T-helper 9 cell (primary cell): ENCODE measurements around the gene NUBPL.
"Not testable (repeated sequence)": the region's sequence is repeated elsewhere in the genome, so short reads cannot be mapped to it uniquely, and the experiment has no call there.

Experiments
- DNase-seq: peaks from one replicate; pipeline ENCODE4 v3.0.0-alpha.2; 2020

NUBPL gene

DNA sequence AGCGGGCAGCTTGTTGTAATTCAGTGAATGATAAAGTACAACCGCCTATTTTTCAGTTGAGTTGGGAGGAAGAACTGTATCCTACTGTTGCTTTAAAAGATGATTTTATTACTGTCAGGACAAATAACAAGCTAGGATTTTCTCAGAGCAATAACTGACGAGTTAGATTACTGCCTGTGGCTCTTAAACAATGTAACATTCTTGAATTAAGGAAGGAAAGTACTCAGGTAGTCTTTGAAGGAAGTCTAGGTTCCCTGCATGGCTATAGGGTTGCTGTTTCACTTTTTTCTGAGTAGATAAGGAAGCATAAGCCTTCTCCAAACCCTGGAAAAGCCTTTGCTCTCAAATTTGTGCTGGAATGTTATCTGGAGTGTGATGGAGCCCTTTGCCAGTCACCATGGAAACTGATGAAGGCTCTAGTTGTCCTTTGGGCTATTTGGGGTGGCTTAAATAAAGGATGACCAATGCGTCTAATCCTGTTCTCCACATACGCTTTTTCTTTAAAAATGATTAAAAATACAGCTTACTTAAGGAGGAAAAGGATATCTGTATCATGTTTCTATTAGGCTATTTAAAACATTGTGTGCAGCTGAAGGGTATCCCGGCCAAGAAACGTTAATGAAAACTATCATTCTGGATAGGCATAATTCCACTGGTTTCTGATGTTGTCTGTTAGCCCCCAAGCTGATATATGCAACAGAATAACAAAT lies 17.7 kb downstream of the NUBPL start:
- DNase-seq = no peak

DNA sequence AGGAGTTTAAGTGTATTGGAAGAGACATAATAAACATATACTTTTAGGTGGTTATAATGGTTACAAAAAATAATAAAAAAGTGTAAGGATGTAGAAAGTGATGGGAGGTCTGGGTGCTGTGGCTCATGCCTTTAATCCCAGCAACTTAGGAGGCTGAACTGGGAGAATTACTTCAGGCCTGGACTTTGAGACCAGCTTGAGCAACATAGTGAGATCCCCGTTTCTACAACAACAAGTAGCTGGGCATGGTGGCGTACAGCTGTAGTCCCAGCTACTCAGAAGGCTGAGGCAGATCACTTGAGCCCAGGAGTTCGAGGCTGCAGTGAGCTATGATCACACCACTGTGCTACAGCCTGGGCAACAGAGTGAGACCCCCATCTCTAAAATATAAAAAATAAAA lies 19.0 kb downstream of the NUBPL start:
- no peak for DNase-seq

DNA sequence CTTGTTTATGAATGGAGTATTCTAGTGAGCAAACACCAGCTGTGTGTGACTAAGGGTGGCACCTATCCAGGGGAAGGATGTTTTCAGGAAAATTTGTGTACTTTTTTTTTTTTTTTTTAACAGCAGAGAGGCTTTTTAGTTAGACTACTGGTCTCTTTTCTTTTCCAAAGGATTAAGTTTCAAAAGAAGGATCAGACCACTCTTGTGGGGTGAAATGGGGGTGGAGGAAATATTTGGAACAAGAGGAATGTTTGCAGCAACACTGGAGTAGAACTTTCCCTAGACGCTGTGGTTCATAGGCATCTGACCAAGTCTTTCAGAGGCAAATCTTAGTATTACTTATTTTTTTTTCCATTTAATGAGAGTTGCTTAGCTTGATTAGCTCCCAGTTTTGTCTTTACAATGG lies 21.1 kb downstream of the NUBPL start:
- DNase-seq = no peak

DNA sequence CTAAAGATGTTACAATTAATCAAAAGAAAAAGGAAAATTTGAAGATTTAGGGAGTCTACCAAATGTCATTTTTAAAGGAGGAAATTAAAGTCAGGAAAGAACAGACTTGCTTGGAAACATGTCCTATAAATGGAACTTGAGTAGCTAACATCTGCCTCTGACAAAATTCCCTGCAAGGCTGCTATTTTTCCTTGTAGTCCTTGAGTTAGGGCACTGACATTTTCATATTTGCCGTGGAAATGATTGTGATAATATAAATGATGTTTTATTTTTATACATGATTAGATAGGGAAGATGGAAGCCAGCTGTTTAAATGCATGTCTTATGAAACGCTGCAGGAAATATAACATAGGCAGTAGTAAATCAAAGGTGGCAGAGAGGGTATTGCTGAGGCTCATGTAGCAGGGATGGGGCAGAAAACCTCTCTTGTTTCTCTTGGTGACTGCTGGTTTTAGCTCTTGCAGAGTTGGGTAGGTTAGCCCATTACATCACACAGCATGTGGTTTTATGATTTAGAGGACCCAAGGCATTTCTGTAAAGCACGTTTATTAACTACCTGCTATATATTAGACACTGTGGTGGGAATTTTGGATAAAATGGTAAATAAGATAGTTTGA lies 21.7 kb downstream of the NUBPL start:
- DNase-seq = no peak

DNA sequence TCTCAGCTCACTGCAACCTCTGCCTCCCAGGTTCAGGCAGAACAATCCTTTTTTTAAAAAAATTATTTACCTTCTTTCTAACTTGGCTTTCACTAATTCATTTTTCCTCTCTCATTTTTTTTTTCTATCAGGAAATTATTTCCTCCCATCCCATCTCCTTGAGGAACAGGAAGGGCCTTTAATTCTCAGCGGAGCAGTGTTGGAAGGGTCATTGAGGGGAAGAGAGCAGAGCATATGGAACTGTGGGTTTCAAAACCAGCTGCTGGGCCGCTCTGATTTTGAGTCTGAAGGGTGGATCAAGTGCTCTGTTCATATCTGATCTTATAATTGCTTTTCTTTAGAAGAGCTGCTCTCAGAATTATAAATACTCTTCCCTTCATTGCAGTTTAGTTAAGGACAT lies 29.0 kb downstream of the NUBPL start:
- no peak for DNase-seq

DNA sequence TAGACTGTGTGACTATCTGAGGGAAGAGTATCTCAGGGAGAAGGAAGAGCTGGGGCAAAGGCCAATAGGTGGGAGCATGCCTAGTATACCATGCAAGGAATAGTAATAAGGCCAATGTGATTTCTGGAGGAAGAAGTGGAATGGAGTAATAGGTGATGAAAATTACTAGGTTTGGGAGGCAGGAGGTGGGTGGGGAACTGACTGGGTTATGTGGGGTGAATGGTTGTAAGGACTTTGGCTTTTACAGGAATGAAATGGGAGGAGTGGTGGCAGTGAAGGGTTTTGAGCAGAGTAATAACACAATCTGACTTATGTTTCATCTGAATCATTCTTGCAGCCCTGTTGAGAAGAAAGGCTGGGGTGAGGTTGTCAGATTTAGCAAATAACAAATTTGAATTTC lies 30.9 kb downstream of the NUBPL start:
- DNase-seq = no peak

DNA sequence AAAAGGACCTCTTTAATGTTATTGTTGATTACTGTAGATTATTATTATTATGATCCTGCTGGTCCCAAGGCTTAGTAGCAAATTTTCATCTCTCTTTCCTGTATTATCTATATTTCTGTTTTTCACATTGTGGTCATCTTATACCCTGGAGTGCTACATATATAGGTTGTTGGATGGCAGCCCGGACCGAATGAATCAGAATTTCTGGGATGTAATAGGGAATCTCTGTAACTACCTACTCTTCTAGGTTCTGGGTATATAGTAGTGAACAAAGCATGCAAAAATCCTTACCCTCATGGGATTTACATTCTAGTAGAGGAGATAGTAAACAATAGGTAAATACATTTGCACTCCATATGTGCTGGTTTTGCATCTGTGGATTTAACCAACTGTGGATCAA lies 31.4 kb downstream of the NUBPL start:
- no peak for DNase-seq

DNA sequence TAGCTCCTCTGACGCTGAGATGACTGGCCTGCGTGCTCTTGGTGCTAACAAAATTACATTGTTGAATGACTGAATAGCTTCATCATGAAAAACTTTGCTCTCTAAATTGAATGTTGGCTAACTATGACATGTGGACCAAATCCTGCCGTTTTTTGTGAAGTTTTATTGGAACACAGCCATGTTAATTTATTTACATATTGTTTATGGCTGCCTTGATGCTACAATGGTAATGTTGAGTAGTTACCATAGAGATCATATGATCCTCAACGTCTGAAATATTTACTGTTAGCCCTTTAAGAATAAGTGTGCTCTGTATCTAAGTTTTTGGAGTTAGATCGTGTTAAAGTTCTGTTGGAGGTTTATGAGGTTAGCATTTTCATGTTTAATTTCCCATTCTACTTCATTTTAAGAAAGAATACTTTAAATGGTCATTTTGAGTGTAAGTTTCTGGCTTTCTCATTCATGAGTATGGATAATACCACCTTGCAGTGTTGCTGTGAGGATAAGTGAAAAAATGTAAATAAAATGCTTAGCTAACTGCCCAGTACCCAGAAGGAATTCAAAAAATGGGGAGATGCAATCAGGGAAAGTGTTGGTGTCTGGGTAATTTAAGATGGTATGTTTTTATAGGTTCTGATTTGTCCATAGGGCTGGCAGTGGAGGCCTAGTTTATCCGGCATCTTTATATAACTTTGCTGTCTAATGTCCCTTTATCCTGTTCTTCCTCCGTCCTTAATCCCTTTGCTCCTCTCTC lies 35.3 kb downstream of the NUBPL start:
- no peak for DNase-seq

DNA sequence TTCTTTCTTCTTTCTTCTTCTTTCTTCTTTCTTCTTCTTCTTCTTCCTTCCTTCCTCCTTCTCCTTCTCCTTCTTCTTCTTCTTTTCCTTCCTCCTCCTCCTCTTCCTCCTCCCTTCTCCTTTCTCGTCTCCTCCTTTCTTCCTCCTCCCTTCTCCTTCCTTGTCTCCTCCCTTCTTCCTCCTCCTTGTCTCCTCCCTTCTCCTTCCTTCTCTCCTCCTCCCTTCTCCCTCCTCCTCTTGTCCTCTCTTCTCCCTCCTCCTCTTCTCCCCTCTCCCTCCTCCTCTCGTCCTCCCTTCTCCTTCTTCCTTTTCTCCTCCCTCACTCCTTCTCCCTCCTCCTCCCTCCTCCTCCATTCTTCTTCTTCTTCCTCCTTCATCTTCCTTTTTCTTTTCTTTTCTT lies 44.5 kb downstream of the NUBPL start:
- DNase-seq = no peak

DNA sequence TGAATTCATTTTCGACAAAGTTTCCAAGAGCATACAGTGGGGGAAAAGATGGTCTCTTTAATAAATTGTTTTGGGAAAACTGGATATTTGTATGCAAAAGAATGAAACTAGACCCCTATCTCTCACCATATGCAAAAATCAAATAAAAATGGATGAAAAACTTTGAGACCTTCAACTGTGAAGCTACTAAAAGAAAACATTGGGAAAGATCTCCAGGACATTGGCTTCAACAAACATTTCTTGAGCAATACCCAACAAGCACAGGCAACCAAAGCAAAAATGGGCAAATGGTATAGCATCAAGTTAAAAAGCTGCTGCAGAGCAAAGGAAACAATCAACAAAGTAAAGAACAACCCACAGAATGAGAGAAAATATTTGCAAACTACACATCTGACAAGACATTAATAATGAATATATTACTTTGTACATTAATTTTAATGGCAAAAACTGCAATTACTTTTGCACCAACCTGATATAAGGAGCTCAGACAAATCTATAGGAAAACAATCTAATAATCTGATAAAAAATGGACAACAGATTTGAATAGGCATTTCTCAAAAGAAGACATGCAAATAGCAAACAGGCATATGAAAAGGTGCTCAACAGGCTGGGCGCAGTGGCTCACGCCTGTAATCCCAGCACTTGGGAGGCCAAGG lies 50.7 kb downstream of the NUBPL start:
- DNase-seq = no peak

DNA sequence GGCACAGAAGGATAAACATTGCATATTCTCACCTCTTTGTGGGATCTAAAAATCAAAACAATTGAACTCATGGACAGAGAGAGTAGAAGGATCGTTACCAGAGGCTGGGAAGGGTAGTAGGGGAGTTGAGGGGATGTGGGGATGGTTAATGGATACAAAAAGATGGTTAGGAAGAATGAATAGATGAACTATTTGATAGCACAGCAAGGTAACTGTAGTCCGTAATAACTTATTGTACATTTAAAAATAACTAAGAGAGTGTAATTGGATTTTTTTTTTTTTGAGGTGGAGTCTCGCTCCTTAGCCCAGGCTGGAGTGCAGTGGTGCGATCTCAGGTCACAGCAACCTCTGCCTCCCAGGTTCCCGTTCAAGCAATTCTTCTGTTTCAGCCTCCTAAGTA lies 52.0 kb downstream of the NUBPL start:
- no peak for DNase-seq

DNA sequence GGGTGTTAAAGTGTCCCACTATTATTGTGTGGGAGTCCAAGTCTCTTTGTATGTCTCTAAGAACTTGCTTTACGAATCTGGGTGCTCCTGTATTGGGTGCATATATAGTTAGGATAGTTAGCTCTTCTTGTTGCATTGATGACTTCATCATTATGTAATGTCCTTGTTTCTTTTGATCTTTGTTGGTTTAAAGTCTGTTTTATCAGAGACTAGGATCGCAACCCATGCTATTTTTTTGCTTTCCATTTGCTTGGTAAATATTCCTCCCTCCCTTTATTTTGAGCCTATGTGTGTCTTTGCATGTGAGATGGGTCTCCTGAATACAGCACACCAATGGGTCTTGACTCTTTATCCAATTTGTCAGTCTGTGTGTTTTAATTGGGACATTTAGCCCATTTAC lies 57.7 kb downstream of the NUBPL start:
- DNase-seq = not testable (repeated sequence)

DNA sequence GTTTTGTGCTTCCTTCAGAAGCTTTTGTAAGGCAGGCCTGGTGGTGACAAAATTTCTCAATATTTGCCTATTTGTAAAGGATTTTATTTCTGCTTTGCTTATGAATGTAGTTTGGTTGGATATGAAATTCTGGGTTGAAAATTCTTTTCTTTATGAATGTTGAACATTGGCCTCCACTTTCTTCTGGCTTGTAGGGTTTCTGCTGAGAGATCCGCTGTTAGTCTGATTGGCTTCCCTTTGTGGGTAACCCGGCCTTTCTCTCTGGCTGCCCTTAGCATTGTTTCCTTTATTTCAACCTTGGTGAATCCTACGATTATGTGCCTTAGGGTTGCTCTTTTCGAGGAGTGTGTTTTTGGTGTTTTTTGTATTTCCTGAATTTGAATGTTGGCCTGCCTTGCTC lies 58.2 kb downstream of the NUBPL start:
- no peak for DNase-seq

DNA sequence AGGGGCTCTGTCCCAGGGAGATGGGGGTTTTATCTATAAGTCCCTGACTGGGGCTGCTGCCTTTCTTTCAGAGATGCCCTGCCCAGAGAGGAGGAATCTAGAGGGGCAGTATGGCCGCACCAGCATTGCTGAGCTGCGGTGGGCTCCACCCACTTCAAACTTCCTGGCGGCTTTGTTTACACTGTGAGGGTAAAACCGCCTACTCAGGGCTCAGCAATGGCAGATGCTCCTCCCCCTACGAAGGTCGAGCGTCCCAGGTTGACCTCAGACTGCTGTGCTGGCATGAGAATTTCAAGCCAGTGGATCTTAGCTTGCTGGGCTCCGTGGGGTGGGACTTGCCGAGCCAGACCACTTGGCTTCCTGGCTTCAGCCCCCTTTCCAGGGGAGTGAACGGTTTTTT lies 59.7 kb downstream of the NUBPL start:
- DNase-seq = not testable (repeated sequence)

DNA sequence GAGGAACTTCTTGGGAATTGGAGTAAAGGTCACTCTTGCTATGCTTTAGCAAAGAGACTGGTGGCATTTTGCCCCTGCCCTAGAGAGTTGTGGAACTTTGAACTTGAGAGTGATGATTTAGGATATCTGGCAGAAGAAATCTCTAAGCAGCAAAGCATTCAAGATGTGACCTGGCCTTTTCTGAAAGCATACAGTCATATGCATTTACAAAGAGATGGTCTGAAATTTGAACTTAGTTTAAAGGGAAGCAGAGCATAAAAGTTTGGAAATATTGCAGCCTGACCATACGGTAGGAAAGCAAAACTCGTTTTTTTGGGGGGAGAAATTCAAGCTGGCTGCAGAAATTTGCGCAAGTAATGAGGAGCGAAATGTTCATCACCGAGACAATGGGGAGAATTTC lies 60.9 kb downstream of the NUBPL start:
- no peak for DNase-seq

DNA sequence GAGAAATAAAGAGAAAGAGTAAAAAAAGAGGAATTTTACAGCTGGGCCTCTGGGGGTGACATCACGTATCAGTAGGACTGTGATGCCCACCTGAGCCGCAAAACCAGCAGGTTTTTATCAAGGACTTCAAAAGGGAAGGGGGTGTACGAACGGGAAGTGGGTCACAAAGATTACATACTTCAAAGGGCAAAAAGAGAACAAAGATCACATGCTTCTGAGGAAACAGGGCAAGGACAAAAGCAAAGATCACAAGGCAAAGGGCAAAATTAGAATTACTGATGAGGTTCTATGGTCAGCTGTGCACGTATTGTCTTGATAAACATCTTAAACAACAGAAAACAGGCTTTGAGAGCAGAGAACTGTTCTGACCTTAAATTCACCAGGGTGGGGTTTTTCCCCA lies 91.7 kb downstream of the NUBPL start:
- not testable (repeated sequence) for DNase-seq

DNA sequence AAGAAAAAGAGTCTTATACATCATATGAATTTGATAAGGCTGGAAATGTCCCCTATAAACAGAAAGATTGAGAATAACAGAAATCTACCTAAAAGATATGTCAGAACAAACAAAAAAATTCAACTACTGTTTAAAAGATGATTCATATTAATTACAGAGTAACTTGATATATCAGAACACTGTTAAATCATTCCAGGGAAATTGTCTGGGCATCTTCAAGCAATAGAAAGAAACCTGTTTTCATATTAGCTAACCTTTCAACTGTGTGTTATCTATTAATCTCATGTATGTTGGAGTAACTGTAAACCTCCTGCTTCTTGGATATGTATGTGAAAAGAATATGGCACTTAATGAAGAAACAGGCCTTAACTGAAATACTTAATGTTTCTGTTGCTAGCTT lies 96.7 kb downstream of the NUBPL start:
- no peak for DNase-seq

DNA sequence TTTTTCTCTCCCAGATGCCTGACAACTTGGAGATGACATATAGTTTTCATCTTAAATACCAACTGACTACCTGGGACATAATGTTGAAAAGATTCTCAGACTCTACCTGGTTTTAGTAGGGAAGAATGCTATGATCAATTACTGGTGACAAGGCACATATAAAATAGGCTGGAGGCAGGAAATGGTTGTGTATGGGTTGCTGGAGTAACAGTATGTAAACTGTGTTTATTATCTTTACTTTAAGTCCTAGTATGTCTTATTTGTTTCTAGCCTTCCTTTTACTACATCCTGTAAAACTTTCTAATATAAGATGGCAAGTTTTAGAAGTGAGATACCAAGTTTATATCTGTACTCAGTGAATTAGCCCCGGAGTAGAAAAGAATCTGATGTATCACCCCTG lies 98.1 kb downstream of the NUBPL start:
- DNase-seq = no peak

DNA sequence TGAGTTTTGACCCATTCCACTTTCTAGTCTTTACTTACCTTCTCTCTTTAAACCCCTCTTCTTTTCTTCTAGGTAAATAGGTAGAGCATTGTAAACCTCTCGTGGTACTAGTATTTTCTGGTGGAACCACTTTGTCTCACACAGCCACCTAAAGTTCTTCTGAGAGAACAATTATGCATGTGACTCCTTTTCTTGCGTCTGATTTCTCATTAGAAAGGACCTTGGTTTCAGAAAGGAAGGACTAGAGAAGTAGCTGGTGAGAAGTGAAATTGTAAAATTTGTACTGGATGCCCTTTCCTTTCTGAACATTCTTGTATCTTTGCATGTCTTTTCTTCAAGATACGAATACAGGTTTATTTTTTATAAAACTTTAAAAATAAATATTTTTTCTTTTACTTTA lies 99.0 kb downstream of the NUBPL start:
- no peak for DNase-seq

DNA sequence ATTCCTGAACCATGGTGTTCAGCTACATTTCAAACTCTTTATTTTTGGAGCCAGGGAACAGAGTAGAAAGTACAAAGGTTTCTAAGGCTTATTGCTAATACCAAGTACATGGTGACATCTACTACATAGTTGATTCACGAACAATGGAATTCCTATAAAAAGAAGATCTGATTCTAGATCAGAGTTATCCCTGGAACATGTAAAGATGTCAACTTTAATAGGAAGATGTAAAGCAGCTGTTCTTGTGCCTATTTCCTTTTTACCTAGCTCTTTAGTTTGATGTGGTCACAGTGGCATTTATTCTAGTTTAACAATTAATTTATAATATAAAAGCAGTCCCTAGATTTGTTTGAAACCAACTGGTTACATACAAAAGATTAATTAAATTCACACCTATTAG lies 99.5 kb downstream of the NUBPL start:
- DNase-seq = no peak

DNA sequence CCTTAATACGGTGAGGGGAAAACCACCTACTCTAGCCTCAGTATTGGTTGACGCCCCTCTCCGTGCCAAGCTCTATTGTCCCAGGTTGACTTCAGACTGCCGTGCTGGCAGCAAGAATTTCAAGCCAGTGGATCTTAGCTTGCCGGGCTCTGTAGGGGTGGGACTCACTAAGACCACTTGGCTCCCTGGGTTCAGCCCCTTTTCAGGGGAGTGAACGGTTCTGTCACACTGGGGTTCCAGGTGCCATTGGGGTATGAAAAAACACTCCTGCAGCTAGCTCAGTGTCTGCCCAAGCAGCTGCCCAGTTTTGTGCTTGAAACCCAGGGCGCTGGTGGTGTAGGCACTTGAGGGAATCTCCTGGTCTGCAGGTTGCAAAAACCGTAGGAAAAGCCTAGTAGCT lies 107.1 kb downstream of the NUBPL start:
- DNase-seq = no peak

DNA sequence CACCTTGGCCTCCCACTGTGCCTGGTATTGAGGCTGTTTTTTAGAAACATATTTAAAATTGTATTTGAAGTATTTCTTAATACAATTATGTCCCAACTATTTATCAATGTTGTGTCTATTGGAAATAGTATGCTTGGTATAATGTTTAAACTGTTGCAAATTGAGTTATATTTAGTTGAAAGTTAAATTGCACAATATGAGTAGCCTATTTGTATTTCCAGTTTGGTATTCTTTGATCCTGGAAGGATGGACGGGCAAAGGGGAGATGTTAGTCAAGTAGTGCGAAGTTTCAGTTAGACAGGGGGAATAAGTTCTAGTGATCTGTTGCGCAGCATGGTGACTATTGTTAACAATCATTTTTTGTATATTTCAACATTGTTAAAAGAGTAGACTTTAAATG lies 111.5 kb downstream of the NUBPL start:
- no peak for DNase-seq

DNA sequence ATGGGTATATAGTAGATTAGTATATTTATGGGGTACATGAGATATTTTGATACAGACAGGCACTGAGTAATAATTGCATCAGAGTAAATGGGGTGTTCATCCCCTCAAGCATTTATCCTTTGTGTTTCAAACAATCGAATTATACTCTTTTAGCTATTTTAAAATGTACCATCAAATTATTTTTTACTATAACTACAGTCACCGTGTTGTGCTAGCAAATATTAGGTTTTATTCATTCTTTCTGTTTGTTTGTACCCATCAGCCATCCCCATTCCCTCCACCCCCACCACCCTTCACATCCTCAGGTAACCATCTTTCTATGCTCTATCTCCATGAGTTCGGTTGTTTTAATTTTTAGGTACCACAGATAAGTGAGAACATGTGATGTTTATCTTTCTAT lies 115.8 kb downstream of the NUBPL start:
- no peak for DNase-seq

DNA sequence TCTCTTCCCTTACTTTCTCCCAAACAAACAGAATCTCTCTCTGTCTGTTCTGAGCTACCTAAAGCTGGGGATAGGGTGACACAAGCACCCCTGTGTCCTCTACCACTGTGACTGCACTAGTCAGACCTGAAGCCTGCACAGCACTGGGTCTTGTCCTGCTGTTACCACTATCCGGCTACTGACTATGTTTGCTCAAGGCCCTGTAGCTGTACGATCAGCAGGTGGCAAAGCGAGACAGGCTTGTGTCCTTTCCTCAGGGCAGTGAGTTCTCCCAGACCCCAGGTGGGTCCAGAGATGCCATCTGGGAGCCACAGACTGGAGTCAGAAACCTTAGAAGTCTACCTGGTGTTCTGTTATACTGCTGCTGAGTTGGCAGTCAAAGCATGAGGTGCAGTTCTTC lies 116.4 kb downstream of the NUBPL start:
- no peak for DNase-seq
